ENCODE data around the gene CARD9.

DNA sequence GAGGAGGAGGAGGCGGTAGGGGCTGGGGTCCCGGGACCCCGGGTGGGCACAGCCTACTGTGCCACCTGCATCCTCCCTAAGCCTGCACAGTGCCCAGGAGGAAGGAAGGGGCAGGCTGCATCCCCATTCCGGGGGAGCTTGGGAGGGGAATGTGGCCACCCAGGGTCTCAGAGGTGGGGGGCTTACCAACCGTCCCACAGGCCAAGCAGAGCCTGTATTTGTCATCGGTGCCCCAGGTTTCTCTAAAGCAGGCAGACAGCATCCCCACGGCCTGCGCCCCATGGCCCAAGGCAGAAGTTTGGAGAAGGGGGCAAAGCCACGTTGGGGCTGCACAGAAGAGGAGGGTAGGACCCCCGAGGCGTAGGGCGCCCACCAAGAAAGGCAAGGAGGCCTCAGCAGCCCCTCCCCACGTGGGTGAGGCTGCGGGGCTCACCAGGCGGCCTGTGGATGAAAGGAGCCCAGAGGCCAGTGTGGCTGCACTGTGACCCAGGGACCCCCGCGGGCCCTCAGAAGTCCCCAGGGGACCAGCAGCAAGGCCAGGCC lies 46.6 kb downstream of the CARD9 start:
- TF ChIP-seq, protein P1, sequence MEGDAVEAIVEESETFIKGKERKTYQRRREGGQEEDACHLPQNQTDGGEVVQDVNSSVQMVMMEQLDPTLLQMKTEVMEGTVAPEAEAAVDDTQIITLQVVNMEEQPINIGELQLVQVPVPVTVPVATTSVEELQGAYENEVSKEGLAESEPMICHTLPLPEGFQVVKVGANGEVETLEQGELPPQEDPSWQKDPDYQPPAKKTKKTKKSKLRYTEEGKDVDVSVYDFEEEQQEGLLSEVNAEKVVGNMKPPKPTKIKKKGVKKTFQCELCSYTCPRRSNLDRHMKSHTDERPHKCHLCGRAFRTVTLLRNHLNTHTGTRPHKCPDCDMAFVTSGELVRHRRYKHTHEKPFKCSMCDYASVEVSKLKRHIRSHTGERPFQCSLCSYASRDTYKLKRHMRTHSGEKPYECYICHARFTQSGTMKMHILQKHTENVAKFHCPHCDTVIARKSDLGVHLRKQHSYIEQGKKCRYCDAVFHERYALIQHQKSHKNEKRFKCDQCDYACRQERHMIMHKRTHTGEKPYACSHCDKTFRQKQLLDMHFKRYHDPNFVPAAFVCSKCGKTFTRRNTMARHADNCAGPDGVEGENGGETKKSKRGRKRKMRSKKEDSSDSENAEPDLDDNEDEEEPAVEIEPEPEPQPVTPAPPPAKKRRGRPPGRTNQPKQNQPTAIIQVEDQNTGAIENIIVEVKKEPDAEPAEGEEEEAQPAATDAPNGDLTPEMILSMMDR (IDR thresholded peaks at IDR 0.05; ENCODE audit: low read length): no peak
- TF ChIP-seq EZH2 (IDR thresholded peaks at IDR 0.05; ENCODE audit: borderline replicate concordance, low read length): no peak

All from OCI-LY1 (cell line).